ENCODE results near the gene AIRE.
"Not testable (repeated sequence)": the region's sequence is repeated elsewhere in the genome, so short reads cannot be mapped to it uniquely, and the experiment has no call there.

The AIRE gene

GRCh38 chr21:44265734-44266270, 19.9 kb upstream of the AIRE start:
- DNase-seq (ENCODE audit: low read depth in 1 of 2, low spot score in 1 of 2) = no peak

DNA sequence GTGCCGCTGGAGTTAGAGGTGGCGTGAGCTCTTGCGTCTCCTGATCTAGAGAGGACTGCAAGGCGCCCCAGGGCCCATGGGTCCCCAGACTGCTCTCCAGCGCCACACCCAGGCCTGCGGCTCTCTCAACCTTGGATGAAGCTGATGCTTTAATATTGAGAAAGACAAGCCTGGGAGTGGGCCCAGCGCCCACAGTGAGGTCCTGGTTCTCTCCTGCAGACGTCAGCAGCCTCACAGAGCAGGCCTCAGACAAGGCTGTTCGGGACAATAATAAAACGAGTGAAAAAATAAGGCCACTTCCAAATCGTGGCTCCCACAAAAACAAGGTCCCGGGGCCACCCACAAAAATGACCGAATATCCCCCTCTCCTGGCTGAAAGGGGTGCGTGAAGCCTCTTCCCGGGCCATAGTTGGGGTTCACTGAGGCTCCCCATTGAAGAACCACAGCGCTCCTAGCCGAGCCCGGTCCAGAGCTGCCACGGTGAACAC, 18.0 kb upstream of the AIRE start:
- DNase-seq (ENCODE audit: low read depth in 1 of 2, low spot score in 1 of 2) = no peak

- DNase-seq (ENCODE audit: low read depth in 1 of 2, low spot score in 1 of 2) = no peak
Measured at GRCh38 chr21:44269090-44269489, 16.6 kb upstream of the AIRE start.

- no peak for DNase-seq (ENCODE audit: low read depth in 1 of 2, low spot score in 1 of 2)
Measured at GRCh38 chr21:44271558-44272283, 14.0 kb upstream of the AIRE start.

- DNase-seq (ENCODE audit: low read depth in 1 of 2, low spot score in 1 of 2) = no peak
Measured at GRCh38 chr21:44272284-44272858, 13.3 kb upstream of the AIRE start.

DNA sequence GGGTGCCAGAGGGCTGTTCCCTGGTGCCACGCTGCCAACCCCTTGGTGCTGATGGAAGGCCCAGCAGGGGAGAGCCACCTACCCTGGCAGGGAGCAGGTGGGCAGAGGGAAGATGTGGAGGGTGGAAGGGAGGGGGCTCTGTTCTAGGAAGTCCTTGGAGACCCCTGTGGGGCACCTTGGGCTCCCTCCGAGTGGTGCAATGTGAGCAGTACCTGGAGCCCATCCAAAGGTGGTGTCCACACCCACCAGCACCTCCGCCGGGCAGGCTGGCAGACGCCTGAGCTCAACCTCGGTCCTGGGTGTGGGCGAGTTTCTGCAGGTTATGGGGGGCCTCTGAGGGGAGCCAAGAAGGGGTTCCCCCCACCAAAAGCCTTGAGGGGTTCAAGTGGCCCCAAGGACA, 12.6 kb upstream of the AIRE start:
- DNase-seq (ENCODE audit: low read depth in 1 of 2, low spot score in 1 of 2) = no peak

- no peak for DNase-seq (ENCODE audit: low read depth in 1 of 2, low spot score in 1 of 2)
Measured at GRCh38 chr21:44275041-44275440, 10.6 kb upstream of the AIRE start.

- DNase-seq (ENCODE audit: low read depth in 1 of 2, low spot score in 1 of 2) = no peak
Measured at GRCh38 chr21:44279354-44280260, 6.1 kb upstream of the AIRE start.

DNA sequence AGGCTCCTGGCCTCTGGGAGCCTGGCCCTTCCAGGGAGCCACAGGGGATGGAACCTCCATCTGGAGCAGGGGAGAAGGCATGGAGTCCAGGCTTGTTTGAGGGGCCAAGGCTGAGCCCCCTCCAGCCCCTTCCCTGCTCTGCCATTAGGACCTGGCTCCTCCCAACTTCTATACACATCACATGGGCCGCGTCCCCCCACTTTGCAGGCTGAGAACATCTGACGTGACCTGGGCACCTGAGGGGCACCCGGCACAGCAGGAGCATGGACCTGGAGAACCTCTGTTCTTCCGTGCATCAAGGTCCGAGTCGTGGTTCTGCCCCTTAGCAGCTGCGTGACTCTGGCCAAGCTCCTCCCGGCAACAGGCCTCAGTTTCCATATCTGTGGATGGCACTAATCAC, 3.9 kb upstream of the AIRE start:
- no peak for DNase-seq (ENCODE audit: low read depth in 1 of 2, low spot score in 1 of 2)

DNA sequence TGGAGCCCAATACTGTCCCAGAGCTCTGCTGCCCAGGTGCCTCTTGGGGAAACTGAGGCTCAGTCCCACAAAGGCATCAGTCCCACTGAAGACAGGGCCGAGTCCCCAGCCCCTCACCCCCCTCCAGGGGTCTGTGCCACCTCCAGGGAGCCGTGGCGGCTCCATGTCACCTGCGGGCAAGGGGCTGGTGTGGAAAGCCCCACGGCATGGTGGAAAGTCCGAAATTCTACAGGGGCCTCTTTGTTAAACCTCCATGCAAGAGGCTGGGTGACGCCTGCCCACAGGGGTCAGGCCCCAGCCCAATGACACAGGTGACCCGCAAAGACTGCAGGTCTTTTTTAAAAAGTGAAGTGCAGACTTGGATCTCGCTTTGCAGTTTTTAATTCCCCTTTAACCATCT, 3.3 kb upstream of the AIRE start:
- no peak for DNase-seq (ENCODE audit: low read depth in 1 of 2, low spot score in 1 of 2)

DNA sequence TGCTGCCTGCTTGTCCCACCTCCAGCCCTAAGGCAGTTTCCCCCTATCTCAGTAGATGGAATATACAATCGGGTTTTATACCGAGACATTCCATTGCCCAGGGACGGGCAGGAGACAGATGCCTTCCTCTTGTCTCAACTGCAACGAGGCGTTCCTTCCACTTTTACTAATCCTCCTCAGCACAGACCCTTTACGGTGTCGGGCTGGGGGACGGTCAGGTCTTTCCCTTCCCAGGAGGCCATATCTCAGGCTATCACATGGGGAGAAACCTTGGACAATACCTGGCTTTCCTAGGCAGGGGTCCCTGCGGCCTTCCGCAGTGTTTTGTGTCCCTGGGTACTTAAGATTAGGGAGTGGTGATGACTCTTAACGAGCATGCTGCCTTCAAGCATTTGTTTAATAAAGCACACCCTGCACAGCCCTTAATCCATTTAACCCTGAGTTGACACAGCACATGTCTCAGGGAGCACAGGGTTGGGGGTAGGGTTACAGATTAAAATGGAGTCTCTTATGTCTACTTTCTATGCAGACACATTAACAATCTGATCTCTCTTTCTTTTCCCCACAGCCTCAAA, 2.4 kb upstream of the AIRE start:
- DNase-seq (ENCODE audit: low read depth in 1 of 2, low spot score in 1 of 2) = not testable (repeated sequence)

GRCh38 chr21:44283948-44284347, 1.7 kb upstream of the AIRE start:
- no peak for DNase-seq (ENCODE audit: low read depth in 1 of 2, low spot score in 1 of 2)

GRCh38 chr21:44286086-44286715, 525 bp downstream of the AIRE start:
- DNase-seq (ENCODE audit: low read depth in 1 of 2, low spot score in 1 of 2) = no peak

- DNase-seq (ENCODE audit: low read depth in 1 of 2, low spot score in 1 of 2) = no peak
Measured at GRCh38 chr21:44286716-44287632, 1.3 kb downstream of the AIRE start.

DNA sequence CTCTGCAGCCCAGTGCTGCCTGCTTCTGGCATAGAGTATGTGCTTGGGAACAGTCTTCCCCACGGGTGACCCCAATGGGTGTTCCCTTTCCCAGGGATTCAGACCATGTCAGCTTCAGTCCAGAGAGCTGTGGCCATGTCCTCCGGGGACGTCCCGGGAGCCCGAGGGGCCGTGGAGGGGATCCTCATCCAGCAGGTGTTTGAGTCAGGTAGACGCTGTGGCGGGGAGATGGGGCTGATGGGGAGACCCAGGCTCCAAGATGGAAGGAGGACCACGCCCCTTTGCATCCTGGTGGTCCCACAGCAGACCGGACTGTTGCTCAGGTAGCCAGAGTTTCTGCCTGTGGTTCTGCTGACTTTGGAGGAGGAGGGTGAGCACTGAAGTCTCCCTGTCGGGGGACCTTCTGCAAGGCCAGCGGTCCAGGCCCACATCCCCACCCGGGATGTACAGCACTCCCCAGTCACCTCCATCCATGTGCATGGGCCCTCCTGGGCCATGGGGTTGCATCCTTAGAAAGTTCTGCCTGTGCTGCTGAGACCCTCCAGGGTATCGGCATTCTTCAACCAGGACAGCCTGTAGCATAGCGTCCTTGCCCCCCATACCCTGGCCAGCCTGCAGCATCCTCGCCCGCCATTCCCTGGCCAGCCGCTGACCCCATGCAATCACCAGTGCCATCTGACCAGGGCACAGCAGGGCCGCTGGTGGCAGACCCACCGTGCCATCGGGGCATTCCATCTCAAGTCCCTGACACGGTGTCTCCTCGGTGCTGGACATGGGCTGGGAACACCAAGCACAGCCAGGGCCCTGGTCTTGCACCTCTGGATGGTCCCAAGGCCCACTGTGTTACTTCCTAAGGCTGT, 2.8 kb downstream of the AIRE start:
- DNase-seq (ENCODE audit: low read depth in 1 of 2, low spot score in 1 of 2) = no peak

- no peak for DNase-seq (ENCODE audit: low read depth in 1 of 2, low spot score in 1 of 2)
Measured at GRCh38 chr21:44289381-44290010, 3.8 kb downstream of the AIRE start.

GRCh38 chr21:44290327-44291077, 4.8 kb downstream of the AIRE start:
- no peak for DNase-seq (ENCODE audit: low read depth in 1 of 2, low spot score in 1 of 2)

All from activated CD4-positive, alpha-beta T cell treated with anti-CD3 and anti-CD28 coated beads, Interleukin-2, amount 50 U/mL, for 24 hours (primary cell).